Retinal pigment epithelial cell (primary cell): ENCODE measurements around the gene MAGI2.

Experiments used
- DNase-seq: peaks from one replicate; pipeline ENCODE4 v3.0.0-alpha.2; 2010; ENCODE audit warnings: low read depth
- H3K4me3 ChIP-seq: 2 replicates; pipeline ENCODE4 v1.5.1; 2011; ENCODE audit warnings: mild to moderate bottlenecking, low read length, control low read depth, moderate library complexity
- TF ChIP-seq, protein P1 (sequence below): conservative IDR thresholded peaks from 2 replicates; pipeline ENCODE4 v1.5.1; 2011; ENCODE audit warnings: low read depth, low read length, control low read depth, inconsistent platforms

MAGI2 gene

DNA sequence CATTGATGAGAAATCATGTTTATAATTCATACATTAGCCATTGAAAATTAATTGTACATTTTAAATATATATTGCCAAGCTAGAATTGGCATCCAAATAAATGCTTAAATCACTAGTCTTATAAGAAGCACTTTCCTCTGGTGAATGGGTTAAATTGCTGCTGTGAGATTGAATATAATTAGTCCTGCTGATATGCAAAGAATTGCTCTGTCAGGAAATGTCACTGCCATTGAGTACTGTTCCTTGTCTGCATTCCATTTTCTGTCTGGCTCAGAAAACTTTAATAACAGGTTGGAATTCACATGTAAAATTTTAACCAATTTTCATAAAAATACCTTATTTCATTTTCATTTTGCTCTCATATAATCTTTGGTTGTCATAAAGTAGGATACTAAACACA is 589.1 kb downstream of the MAGI2 start:
- TF ChIP-seq, protein P1, sequence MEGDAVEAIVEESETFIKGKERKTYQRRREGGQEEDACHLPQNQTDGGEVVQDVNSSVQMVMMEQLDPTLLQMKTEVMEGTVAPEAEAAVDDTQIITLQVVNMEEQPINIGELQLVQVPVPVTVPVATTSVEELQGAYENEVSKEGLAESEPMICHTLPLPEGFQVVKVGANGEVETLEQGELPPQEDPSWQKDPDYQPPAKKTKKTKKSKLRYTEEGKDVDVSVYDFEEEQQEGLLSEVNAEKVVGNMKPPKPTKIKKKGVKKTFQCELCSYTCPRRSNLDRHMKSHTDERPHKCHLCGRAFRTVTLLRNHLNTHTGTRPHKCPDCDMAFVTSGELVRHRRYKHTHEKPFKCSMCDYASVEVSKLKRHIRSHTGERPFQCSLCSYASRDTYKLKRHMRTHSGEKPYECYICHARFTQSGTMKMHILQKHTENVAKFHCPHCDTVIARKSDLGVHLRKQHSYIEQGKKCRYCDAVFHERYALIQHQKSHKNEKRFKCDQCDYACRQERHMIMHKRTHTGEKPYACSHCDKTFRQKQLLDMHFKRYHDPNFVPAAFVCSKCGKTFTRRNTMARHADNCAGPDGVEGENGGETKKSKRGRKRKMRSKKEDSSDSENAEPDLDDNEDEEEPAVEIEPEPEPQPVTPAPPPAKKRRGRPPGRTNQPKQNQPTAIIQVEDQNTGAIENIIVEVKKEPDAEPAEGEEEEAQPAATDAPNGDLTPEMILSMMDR = no peak
- DNase-seq = no peak
- no peak overlapping the region for H3K4me3 ChIP-seq

DNA sequence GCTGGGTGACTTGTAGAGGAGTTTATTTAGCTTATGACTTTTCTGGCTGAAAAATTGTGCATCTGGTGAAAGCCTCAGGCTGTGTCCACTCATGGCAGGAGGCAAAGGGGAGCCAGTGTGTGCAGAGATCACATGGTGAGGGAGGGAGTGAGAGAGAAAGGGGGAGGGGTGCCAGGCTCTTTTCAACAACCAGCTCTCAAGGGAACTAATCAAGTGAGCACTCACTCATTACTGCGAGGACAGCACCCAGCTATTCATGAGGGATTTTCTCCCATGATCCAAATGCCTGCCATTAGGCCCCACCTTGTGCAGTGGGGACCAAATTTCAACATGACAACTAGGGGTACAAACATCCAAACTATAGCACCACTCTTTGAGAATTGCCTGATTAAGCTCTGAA is 590.2 kb downstream of the MAGI2 start:
- TF ChIP-seq, protein P1 = no peak
- H3K4me3 ChIP-seq = no peak overlapping the region
- no peak for DNase-seq

DNA sequence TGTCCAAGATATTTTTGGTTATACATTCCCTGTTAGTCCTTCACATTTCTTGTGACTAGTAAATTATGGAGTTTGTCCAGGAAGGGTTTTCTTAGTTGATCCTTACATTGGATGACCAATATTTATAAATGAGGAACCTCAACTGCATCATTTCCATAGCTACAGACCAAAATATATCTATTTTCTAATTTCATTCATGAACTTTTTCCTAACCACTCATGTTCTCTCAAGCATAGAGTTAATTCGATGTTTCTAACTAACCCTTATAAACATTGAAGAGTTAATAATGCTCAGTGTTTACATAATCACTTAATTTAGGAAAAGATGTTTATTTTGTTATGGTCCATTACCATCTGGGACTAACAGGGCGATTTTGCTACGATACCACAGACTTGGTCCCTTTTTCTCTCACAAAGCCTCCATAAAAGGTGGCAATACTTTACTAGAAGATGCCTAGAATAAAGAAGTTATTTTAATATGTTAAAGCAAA is 591.0 kb downstream of the MAGI2 start:
- DNase-seq = no peak
- H3K4me3 ChIP-seq = no peak overlapping the region
- TF ChIP-seq, protein P1 = no peak

DNA sequence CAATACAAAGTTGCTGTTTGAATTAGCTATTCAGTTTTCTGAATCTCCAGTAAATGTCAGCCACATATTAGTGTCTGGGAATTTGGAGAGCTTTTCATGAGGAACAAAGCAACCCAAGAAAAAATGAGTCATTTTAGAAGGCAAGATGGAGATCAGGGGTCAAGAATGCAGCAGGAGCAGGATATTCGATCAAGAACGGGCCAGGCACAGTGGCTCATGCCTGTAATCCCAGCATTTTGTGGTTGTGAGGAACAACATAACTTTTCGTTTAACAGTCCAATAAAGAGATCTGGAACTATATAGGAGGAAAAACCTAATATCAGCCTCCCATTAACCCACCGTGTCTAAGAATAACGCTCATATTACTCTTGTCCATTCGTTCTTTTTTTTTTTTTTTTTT is 600.5 kb downstream of the MAGI2 start:
- peak; percentile 33 for DNase-seq

DNA sequence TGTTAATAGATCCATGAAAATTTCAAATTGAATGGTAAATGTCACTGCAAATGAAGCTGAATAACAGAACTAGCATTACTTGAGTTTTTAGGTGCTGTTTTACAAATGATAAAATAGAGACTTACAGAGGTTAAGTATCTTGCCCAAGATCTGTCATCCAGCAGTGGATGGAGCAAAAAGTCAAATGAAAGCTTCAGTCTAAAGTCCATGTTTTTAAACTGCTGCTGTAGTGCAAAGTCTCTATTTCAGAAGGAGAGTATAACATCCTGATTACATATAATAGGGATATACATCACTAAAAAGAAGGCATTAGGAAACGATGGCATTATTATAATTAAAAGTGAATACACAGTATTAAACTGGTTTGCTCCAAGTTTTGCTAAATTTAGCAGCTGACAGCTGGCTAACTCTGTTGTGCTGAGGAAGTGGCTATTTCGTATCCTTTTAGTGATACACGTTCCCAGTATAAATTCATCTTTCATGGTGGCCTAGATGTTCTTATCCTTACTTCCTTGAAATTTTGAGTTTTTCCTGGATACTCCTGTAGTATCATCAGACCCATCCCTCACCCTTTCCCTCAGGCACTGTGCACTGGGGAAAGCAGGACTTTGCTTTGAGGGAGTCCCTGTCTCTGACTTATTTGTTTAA is 603.2 kb downstream of the MAGI2 start:
- TF ChIP-seq, protein P1 = no peak
- H3K4me3 ChIP-seq = no peak overlapping the region
- DNase-seq = no peak

More for the DNA sequence above, 600.5 kb downstream of the MAGI2 start:
- H3K4me3 ChIP-seq = no peak overlapping the region
- TF ChIP-seq, protein P1 = no peak

DNA sequence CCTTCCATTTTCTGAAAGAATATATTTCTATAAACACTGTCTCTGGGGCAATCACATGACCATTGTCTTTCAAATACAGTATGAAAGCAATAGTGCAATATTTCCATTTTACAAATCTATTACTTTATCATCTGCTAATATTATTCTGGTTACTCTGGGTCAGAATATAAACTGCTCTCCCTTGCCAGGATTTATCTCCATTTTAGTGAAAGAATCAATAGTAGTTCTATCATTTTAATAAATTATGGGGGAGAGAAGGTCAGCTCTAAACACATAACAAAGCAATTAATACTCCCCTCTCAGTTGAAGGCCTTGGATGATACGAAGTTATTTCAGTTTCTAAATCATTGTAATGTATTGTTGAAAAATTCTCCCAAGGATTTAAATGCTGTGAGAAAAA is 608.3 kb downstream of the MAGI2 start:
- no peak overlapping the region for H3K4me3 ChIP-seq
- DNase-seq = no peak
- TF ChIP-seq, protein P1 = no peak

DNA sequence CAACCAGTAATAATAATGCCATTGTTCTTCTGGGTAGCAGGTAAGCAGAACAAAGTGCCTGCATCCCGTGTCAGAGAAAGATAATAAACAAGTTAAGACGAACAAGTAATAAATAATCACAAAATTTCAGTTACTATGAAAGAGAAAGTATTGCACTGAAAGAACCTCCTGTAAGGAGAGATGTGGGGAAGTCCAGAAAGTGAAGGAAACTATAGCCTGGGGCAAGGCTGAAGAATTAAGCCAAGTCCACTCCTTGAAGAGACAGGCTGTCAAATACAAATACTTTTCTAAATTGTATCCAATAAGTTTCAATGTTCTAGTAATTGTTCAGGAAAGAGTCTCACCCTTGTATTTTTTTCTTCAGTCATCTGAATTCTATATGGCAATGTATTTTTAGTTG is 611.4 kb downstream of the MAGI2 start:
- TF ChIP-seq, protein P1 = no peak
- H3K4me3 ChIP-seq = no peak overlapping the region
- no peak for DNase-seq
